Lower leg skin (tissue), 3 donors: ENCODE measurements around the gene ARTN.

Experiments used
- CTCF ChIP-seq, 3 donors: fragments of 450-650 bp; IDR thresholded peaks; one replicate each; pipeline ENCODE4 v1.5.1; 2016; ENCODE audit warnings: antibody characterized with exemption in 3 of 3, mild to moderate bottlenecking in 3 of 3, moderate library complexity in 2 of 3
- POLR2A ChIP-seq, 2 donors: fragments of 450-650 bp; IDR thresholded peaks; one replicate each; pipeline ENCODE4 v1.6.1; 2016 to 2017; ENCODE audit warnings: antibody characterized with exemption in 2 of 2, mild to moderate bottlenecking in 1 of 2, moderate library complexity in 1 of 2

GRCh38 chr1:43986712-43987111 is 53.1 kb downstream of the ARTN start:
- TF ChIP-seq CTCF (IDR thresholded peaks at IDR 0.05) (no peak), POLR2A (IDR thresholded peaks at IDR 0.05) (no peak)
